GM19240 (cell line): ENCODE results near the gene NUP54.

Experiments
- DNase-seq: peaks from one replicate; pipeline ENCODE4 v3.0.0; 2011; ENCODE audit warnings: low spot score; ENCODE audit not compliant: insufficient read length

NUP54 gene

DNA sequence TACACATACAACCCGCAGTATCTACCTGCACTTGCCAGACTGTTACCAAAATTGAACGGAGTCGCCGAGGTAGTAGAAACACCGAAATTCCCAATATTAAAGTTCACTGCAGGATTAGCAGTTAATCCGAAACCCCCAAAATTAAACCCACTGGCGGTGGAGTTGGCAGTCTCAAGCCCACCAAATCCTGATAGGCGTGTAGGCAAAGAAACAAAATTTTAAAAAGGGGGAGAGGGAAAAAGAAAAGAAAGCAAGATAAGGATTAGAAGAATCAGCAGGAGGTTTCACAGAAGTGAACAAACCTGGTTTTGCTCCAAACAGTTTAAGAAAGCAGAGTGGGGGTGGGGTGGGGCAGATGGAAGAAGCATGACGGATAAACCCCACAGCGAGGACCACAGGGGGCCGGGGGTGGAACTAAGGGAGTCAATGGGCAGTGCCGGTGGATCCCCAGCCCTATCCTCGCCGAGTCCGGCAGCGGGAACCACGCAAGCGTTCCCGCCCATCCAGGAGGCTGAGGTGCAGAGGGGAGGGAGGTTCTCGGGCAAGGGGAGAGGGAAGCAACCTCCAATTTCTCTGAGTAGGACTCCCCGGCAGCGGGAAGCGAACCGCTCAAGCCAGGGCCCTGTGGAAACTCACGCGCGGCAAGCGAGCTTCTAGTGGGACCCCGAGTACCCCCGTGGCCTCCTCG, 599 bp downstream of the NUP54 start:
- no peak for DNase-seq

GRCh38 chr4:76144546-76144945, 3.7 kb downstream of the NUP54 start:
- DNase-seq = no peak

DNA sequence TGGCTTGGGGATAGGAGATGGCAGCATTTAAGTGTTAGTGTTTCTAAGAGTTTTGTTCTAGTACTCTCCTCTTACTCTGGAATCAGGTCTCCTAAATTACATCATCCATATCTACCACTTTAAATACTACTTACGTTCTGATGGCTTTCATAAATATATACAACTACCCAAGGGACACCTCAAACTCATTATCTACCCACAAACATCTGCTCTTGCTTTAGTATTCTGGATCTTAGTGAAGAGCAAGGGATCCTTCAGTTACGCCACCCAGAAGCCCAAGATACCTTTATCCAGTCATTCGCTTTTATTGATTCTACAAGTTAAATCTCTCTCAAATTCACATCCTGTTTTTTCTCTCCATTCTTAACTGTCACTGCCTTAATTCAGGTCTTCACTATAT, 7.0 kb downstream of the NUP54 start:
- no peak for DNase-seq

- no peak for DNase-seq
Measured at GRCh38 chr4:76127754-76128153, 20.4 kb downstream of the NUP54 start.

- no peak for DNase-seq
Measured at GRCh38 chr4:76125816-76126215, 22.4 kb downstream of the NUP54 start.

DNA sequence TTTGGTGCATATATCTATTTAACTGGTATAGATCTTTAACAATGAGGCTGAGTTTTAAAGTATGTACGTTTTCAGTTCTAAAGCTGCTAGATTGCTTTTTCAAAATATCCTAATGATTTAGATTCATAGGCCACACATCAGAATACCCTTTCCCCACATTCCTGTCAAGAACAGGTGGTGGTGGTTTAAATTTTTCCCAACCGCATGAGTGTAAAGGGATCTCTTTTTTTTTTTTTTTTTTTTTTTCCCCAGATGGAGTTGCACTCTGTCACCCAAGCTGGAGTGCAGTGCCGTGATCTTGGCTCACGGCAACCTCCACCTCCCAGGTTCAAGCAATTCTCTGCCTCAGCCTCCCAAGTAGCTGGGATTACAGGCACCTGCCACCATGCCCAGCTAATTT, 28.0 kb downstream of the NUP54 start:
- no peak for DNase-seq

GRCh38 chr4:76117536-76117935, 30.7 kb downstream of the NUP54 start:
- no peak for DNase-seq

DNA sequence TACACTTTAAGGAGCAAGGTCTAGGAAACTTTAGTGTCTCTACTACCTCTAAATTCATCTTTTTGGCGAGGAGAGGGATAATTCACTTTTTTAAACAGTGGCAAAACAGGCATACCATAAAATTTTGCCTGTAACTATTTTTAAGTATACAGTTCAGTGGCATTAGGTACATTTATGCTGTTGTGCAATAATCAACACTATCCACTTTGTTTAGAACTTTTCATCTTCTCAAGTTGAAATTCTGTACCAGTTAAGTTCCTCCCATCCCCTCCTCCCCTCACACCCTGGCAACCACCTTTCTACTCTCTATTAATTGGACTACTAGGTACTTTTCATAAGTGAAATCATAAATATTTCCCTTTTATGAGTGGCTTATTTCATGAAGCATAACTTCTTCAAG, 31.4 kb downstream of the NUP54 start:
- DNase-seq = no peak

- no peak for DNase-seq
Measured at GRCh38 chr4:76108467-76109181, 39.6 kb downstream of the NUP54 start.

DNA sequence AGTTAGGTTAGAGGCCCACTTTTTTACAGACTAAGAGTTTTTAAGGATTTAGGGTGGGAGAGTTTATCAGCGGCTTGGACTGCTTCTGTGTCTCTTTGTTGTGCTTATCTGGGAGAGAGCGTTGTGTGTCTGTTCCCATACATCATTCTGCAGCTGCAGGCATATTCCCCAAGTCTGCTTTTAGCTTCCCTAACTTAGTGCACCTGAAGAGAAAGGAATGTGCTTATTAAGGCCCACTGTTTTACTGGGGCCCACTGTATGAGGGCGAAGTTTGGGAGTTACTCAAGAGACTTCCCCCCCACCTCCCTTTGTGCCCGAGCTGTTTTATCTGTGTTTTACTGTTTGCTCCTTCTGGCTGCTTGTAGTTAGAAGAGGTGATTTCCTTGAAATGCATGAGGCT, 41.8 kb downstream of the NUP54 start:
- DNase-seq = no peak

DNA sequence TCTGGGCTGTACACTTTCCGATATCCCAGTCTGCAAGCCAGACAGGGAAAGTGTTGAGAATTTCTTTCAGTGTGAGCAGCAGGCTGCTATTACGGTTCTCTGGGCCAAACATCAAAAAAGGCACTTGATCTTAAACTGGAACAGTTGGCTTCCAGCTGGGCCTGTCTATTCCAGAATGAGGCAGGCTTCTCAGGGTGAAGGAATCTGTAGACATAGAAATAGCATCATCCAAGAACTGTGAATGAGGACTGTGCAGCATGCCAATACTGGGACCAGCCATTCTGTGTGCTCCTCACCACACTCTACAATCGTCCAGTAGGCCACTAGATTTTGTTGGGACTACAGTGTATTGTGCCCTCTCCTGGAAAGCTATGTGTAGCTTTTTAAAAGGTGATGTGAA, 42.5 kb downstream of the NUP54 start:
- DNase-seq = no peak

DNA sequence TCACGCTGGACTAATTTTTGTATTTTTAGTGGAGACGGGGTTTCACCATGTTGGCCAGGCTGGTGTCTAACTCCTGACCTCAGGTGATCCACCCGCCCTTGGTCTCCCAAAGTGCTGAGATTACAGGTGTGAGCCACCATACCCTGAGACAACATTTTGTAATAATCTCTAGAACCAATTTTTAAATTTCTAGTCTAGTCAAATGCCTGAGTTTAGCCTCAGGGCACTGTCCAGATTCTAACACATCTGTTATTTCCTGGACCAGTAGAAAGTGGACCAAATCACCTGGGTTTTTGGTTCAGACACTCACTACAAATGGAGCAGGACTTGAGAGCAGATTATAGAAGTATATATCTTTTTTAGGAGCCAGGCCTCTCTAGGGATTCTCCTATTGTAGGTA, 52.1 kb downstream of the NUP54 start:
- no peak for DNase-seq

DNA sequence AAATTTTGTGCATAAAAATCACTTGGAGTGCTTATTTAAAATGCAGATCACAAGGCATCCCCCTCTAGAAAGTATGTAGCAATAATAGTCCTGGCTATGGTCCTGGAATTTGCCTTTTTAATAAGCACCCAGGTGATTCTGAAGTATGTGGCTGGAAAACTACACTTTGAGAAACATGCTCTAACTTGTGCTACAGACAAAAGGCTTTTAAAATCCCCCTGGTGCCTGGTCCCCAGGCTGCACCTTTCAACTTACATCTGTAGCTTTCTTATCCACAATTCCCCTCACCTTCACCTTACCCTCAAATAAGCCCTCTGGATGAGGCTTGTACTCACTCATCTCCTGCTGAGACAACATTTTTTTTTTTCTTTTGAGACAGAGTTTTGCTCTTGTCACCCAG, 52.6 kb downstream of the NUP54 start:
- no peak for DNase-seq

DNA sequence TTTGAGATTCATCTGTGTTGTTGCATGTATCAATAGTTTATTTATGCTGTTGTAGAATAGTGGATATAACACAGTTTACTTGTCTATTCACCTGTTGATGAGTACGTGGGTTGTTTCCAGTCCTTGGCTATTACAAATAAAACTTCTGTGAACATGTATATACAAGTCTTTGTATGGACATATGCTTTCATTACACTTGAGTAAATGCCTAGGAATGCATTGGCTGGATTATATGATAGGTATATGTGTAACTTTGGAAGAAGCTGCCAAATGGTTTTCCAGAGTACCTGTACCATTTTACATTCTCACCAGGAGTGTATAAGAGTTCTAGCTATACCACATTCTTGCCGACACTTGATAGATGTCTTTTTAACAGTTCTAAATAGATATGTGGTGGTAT, 57.1 kb downstream of the NUP54 start:
- no peak for DNase-seq

GRCh38 chr4:76090241-76090691, 57.9 kb downstream of the NUP54 start:
- no peak for DNase-seq

DNA sequence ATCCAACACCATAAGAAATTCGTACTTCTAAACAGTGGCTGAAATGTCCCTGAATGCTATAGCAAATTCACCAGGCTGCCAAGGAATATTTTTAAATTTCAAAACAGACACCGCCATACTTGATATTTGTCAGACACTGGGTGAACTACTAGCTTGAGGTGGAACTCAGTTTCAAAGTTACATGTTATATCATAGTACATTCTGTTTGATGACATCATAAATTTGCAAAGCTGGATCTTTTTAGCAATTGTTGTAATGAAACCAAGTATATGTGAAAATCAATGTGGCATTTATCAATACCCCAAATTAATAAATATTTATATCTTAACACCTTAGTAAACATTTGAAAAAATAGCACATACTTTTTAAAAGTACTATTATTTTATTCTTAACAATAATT, 59.5 kb downstream of the NUP54 start:
- DNase-seq = no peak

- DNase-seq = no peak
Measured at GRCh38 chr4:76087007-76087769, 61.0 kb downstream of the NUP54 start.

- DNase-seq = no peak
Measured at GRCh38 chr4:76084542-76084941, 63.7 kb downstream of the NUP54 start.

GRCh38 chr4:76083386-76083988, 64.7 kb downstream of the NUP54 start:
- DNase-seq = no peak

- no peak for DNase-seq
Measured at GRCh38 chr4:76078033-76078613, 70.1 kb downstream of the NUP54 start.

DNA sequence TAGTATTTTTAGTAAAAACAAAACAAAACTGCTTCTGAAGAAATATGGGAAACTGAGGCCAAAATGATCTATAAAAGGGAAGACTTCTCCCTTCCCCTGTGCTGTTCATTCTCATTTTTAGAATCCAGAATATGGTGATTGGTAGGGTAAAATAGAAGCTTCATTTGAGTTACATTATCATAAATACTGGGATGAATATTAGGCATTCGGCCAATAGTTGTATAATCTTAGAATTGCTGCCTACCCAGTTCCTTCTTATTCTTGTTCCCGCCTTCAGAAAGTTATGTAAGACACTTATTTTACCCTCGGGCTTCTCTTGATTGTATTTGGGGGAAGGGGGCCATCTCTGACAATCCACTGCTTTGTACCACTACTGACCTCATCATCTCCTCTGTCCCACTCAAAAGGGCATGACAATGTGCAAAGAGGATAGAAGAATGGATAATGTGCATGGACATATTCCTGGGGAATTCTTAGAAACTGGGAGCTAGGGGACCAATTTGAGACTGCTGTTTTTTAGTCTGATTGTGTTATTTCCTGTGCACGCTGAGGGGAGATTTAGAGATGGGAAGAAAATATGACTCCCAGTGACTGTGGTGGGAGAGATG, 73.1 kb downstream of the NUP54 start:
- DNase-seq = no peak
